Liver (tissue), 3 donors: ENCODE data around the gene CD9.
"Not testable (repeated sequence)": the region's sequence is repeated elsewhere in the genome, so short reads cannot be mapped to it uniquely, and the experiment has no call there.

Experiments
- ATF3 ChIP-seq: IDR thresholded peaks from 2 replicates; pipeline ENCODE4 v1.6.1; 2016; ENCODE audit warnings: antibody characterized with exemption
- CTCF ChIP-seq: fragments of 150-350 bp; IDR thresholded peaks from 2 replicates; pipeline ENCODE4 v1.5.1; 2017; ENCODE audit warnings: improper control_type of control experiment, low read depth, low read length; ENCODE audit not compliant: missing input control
- FOXA1 ChIP-seq: IDR thresholded peaks from 2 replicates; pipeline ENCODE4 v1.6.1; 2016; ENCODE audit warnings: antibody characterized with exemption
- RAD21 ChIP-seq, 2 donors: IDR thresholded peaks; 2 replicates each; pipeline ENCODE4 v1.6.1; 2016; ENCODE audit warnings: antibody characterized with exemption in 2 of 2, mild to moderate bottlenecking in 2 of 2
- REST ChIP-seq: IDR thresholded peaks from 2 replicates; pipeline ENCODE4 v1.6.1; 2016; ENCODE audit warnings: antibody characterized with exemption, mild to moderate bottlenecking
- SP1 ChIP-seq: IDR thresholded peaks from 2 replicates; pipeline ENCODE4 v1.6.1; 2018; ENCODE audit warnings: antibody characterized with exemption, mild to moderate bottlenecking
- YY1 ChIP-seq: IDR thresholded peaks from 2 replicates; pipeline ENCODE4 v1.6.1; 2016; ENCODE audit warnings: antibody characterized with exemption, mild to moderate bottlenecking
- TF ChIP-seq, protein P1 (sequence below): IDR thresholded peaks from 2 replicates; pipeline ENCODE4 v1.6.1; 2016; ENCODE audit warnings: antibody characterized with exemption
- TF ChIP-seq, protein P2 (sequence below): IDR thresholded peaks from 2 replicates; pipeline ENCODE4 v1.6.1; 2016; ENCODE audit warnings: antibody characterized with exemption
- donor health status: healthy.
- donor health status: healthy.

DNA sequence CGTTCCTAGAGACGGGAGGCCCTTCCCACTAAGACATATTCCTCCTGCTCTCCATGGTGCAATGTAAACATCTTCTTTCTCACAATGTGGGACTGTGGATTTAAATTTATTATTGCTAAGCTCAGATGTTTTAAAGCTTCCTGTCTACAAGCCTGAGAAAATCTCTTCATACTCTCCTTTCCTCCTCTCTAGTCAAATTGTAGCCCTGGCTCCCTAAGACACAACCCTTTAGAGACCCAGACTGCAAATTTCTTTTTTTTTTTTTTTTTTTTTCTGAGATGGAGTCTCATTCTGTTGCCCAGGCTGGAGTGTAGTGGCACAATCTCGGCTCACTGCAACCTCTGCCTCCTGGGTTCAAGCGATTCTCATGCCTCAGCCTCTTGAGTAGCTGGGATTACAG lies 9.2 kb downstream of the CD9 start:
- TF ChIP-seq, protein P1, sequence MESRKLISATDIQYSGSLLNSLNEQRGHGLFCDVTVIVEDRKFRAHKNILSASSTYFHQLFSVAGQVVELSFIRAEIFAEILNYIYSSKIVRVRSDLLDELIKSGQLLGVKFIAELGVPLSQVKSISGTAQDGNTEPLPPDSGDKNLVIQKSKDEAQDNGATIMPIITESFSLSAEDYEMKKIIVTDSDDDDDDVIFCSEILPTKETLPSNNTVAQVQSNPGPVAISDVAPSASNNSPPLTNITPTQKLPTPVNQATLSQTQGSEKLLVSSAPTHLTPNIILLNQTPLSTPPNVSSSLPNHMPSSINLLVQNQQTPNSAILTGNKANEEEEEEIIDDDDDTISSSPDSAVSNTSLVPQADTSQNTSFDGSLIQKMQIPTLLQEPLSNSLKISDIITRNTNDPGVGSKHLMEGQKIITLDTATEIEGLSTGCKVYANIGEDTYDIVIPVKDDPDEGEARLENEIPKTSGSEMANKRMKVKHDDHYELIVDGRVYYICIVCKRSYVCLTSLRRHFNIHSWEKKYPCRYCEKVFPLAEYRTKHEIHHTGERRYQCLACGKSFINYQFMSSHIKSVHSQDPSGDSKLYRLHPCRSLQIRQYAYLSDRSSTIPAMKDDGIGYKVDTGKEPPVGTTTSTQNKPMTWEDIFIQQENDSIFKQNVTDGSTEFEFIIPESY = not testable (repeated sequence)
- not testable (repeated sequence) for TF ChIP-seq CTCF; REST; RAD21 (IDR thresholded peaks at IDR 0.05); ATF3; SP1; YY1; FOXA1
- TF ChIP-seq, protein P2, sequence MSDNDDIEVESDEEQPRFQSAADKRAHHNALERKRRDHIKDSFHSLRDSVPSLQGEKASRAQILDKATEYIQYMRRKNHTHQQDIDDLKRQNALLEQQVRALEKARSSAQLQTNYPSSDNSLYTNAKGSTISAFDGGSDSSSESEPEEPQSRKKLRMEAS = not testable (repeated sequence)
